ENCODE data around the gene ADCY4.
"Not testable (repeated sequence)": the region's sequence is repeated elsewhere in the genome, so short reads cannot be mapped to it uniquely, and the experiment has no call there.

DNA sequence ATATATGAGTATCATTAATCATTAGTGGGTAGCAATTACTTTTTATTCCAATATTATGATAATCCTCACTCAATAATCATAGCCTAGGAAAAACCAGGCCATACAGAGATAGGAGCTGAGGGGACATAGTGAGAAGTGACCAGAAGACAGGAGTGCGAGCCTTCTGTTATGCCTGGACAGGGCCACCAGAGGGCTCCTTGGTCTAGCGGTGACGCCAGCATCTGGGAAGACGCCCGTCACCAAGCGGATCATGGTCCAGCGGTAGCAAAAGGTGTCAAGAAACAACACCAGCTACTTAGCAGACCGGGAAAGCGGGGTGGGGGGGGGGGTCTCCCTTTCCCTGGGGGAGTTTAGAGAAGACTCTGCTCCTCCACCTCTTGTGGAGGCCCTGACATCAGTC is 7.0 kb downstream of the ADCY4 start:
- not testable (repeated sequence) for TF ChIP-seq EZH2 (IDR thresholded peaks at IDR 0.05; ENCODE audit: insufficient read depth, poor library complexity, severe bottlenecking); EZH2phosphoT487 (IDR thresholded peaks at IDR 0.05; ENCODE audit: insufficient read depth, low read depth)

Measured in GM23248 (cell line).